Stimulated activated CD8-positive, alpha-beta memory T cell treated with anti-CD3 and anti-CD28 coated beads, Interleukin-4, amount 100 ng/mL, for 4 hours (primary cell): ENCODE data around the gene BMP7.
"Not testable (repeated sequence)": the region's sequence is repeated elsewhere in the genome, so short reads cannot be mapped to it uniquely, and the experiment has no call there.

Experiments used
- DNase-seq, 2 donors: peaks; one replicate each; pipeline ENCODE4 v3.0.0-alpha.2; 2020; ENCODE audit warnings: low read depth in 2 of 2, low spot score in 1 of 2

BMP7 gene

GRCh38 chr20:57288651-57289277 lies 22.3 kb upstream of the BMP7 start:
- DNase-seq = no peak

- DNase-seq = no peak
These were observed 21.5 kb upstream of the BMP7 start for GRCh38 chr20:57287901-57288300.

GRCh38 chr20:57287007-57287880 lies 20.8 kb upstream of the BMP7 start:
- no peak for DNase-seq

DNA sequence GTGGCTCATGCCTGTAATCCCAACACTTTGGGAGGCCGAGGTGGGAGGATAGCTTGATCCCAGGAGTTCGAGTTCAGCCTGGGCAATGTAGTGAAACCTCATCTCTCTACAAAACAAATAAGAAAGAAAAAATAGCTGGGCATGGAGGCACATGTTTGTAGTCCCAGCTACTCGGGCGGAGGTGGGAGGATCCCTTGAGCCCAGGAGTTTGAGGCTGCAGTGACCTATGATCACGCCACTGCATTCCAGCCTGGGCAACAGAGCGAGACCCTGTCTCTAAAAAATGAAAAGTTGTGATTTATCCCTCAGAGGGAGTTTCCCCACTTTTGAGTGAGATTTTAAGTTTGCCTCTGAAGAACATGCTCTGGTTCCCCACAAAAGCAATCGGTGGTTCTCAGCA lies 17.4 kb upstream of the BMP7 start:
- no peak for DNase-seq

DNA sequence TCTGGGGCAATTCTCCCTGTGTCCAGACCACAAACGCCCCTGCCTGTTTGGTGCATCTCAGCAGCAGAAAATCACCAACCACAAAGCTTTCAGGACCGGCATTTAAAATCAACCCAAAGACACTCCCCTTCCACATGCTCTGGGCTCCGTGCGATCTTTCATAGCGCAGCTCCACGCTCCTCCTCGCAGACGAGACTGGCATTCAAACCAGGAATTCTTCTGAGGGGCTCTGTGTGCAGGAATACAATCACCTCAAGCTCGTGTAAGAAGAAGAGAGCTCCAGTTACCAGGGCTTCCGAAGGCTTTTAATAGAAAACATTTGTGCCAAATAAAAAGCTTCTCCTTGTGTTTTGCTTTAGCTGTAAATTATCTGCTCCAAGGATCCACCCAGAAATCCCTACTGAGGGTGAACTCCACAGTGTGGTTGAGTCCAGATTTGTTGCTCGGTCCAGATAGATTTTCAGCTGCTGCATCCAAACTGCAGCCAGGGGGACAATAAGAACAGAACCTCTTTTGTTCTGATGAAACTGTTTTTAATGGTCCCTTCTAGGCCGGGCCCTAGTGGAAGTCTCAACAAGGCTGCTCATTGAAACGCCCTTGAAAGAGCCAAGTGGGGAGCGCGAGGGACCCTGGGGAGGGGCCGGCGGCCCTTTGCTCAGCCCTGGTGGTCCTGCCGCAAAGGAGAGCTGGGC lies 16.4 kb upstream of the BMP7 start:
- DNase-seq = no peak

DNA sequence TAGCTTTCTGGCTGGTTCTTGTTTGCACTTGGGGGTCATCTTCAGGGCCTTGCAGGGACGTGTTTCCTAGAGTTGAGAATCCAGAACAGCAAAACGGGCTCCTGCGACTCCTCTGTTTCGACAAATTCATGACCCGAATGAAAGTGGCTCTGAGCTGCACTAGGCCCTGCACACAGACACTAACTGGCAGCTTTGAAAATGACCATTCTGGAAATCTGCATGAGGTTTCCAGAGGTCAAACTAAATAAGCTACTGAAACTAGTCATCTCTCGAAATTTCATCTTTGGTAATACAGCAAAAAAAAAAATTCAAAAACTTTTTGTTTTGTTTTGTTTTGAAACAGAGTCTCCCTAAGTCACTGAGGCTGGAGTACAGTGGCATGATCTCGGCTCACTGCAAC lies 15.5 kb upstream of the BMP7 start:
- DNase-seq = no peak

GRCh38 chr20:57280221-57280620 lies 13.8 kb upstream of the BMP7 start:
- no peak for DNase-seq

- not testable (repeated sequence) for DNase-seq
These were observed 13.1 kb upstream of the BMP7 start for GRCh38 chr20:57279548-57279947.

GRCh38 chr20:57278457-57278856 lies 12.0 kb upstream of the BMP7 start:
- no peak for DNase-seq

DNA sequence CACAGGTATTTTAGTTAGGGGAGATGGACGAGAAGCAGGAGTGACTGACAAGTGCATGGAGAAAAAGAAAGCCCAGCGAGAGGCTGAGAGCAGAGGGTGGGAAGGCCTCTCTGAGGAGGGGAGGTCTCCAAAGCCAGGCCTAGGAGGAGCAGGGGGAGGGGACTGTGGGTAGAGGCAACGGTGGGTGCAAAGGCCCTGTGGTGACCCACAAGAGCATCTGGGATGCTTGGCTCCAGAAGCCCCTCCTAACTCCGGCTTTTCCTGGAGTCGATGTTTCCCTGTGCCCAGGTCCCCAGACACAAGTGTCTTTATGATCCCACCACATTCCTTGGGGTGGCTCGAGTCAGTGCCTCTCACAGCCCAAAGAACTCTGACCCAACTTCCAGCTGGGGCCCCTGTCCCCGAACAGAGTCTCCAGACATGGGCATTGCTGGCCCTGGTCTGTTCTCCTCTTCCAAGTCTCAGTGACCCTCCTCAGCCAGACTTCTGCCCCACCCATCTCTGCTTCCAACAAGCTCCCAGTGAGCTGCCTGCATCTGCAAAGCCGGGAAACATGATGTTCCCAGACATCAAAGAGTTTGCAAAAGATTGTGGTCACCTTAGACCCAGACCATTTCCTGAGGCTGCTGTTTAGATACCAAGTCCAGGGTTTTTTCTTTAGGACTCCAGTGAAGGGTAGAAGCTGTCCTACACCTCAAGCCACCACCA lies 11.1 kb upstream of the BMP7 start:
- no peak for DNase-seq

DNA sequence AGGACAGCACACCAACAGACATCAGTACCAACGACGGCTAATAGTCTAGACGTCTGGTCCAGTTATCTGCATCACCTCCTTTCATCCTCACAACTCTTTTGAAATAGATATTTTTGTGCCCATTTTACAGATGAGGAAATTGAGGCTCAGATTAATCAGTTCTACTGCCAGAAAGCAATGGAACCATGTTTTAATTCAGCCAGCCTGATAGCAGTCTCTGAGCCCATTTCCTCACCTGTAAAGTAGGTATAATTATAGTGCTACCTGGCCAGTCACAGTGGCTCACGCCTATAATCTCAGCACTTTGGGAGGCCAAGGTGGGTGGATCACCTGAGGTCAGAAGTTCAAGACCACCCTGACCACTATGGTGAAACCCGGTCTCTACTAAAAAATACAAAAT lies 9.8 kb upstream of the BMP7 start:
- DNase-seq = no peak

DNA sequence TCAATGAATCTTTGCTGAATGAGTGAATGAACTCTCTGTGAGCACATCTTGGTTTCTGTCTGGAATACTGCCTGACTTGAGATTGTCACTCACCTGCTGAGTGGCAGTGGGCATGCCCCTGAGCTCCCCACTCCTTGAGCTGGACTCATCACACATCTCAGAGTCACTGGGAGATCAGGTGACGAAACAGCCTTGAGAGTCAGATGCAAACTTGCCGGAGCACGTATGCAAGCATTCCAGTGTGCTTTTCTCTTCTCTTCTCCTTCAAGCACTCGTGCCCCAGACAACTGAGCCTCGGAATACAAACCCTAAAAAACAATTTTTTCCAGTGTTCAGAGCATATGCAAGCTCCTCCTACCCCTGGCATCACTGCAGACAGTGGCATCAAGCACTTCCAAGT lies 9.4 kb upstream of the BMP7 start:
- no peak for DNase-seq

- DNase-seq = no peak
These were observed 8.9 kb upstream of the BMP7 start for GRCh38 chr20:57275334-57275733.

DNA sequence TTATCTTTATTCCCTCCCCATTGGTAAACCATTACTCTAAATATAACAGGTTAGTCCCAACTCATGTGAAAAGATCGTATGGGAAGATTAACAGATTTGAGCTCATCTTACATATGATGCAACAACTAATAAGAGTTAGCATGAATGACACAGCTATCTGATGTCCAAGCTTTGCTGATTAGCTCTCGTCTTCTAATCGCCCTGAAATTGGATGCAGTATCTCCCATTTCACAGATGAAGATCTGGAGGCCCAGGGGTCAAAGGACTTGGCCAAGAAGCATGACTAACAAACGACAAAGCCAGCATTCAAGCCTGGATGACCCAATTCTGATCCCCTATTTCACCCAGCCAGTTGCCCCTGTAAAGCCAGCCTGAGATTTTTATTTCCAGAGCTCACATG lies 8.4 kb upstream of the BMP7 start:
- DNase-seq = no peak

DNA sequence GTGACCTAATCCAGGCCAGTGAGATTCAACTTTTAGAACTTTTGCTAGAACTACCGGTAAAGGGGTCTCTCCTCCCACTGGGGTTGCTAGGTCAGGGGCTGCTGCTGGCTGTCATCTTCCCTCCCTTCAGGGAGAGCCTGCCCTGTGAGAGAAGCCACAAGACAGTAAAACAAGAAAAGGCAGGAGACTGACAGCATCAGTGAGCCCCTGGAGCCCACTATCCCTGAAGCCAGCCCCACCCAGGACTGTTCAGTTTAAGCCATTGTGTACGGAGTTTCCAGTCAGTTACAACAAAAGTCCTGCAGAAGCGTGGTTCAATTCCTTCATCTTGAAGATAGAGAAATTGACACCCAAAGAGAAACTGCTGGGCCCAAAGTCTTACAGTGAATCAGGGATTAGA lies 7.9 kb upstream of the BMP7 start:
- no peak for DNase-seq

DNA sequence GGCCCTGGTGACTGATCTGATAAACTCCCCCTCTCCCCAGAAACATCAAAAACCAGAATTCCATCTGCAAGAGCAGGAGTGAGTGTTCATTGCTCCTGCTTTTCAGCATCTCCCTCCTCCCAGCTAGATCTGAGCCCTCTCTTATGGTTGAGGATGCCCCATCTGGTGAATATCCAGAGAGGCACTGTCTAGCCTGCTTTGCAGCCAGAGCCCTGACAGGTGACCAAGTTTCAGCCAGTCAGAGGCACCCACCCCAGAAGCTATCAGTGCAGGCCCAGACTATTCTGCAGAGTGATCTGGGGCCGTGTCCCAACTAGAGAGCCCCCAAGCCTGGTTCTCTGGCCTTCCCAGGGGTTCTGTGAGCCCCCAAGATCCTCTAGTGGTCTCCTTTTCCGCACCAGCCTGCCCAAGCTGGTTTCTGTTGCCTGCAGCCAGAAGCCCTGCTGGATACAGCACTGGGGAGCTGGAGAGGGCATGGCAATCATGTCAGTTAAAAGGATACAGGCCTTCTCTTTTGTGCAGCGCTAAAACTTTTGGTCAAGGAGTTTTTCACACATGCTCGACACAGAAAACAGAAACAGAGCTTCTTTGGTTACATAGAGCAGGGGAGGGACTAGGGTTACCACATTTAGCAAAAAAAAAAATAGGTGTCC lies 6.6 kb upstream of the BMP7 start:
- no peak for DNase-seq

DNA sequence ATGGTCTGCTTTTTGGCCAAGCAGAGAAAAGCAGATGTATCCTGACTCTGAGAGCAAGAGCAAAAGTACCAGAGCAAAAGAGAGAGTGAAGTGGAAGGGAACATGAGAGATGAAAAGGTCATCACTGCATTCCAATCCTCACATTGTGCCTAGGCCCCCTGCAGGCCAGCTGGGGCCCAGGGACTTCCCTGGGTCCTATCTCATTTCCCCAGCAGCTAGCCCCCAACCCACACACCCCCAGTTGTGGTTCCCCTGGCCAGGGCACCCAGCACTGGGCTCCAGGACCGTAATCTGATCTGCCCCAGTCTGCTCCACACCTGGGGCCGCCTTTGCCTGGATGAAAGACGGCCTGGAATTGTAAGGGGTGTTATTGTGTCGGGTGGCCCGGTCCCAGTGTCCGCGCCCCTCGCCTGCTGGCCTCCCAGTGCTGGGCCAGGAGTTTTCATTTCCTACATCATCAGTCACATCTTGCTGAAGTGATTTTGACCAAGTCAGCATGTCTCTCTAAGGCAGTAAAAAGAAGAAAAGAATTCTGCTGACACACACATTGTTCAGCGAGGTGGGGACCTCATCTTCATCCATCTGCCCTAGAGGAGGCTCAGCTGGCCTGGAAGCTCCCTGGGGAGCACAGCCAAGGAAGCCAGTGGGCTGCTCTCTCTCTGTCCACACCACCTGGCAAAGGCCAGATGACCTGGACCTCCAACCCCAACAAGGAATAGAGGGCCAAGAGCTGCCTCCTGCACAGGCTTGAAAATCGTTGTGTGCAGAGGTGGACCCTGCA lies 4.0 kb upstream of the BMP7 start:
- no peak for DNase-seq

DNA sequence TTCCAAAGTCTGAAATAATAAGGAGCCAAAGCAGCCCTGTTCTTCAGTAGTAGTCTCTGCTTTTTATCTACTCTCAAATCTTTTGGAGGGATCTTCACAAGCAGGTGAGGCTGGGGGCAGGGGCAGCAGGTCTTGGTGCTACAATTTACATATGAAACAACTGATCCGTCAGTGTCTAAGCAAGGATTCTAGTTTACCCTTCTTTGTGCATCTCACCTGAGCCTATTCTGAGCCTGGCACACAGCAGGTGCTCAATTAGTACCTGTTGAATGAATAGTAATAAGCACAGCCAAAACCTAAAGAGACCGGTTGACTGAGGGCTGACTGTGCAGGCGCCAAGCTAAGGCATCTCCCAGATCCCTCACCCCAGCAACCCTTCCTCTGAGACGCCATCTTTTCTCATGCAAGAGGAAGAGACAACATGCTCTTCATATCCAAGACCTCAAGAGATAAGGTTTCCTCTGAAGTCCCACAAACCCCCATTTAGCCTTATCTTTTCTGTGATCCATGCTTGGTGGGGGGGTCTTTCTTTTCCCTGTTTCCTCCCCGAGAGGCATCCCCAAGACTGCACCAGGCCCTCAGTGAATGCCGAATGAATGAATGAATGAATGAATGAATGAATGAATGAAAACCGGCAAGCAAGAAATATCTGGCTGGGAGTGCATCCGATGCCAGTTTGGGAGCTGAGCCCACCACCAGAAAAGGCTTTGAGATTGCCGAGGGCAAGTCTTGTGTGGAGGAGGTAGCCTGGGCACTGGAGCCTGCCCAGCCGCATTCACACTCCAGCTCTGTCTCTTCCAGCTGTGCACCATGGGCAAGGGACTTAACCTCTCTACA lies 2.9 kb upstream of the BMP7 start:
- DNase-seq = no peak

DNA sequence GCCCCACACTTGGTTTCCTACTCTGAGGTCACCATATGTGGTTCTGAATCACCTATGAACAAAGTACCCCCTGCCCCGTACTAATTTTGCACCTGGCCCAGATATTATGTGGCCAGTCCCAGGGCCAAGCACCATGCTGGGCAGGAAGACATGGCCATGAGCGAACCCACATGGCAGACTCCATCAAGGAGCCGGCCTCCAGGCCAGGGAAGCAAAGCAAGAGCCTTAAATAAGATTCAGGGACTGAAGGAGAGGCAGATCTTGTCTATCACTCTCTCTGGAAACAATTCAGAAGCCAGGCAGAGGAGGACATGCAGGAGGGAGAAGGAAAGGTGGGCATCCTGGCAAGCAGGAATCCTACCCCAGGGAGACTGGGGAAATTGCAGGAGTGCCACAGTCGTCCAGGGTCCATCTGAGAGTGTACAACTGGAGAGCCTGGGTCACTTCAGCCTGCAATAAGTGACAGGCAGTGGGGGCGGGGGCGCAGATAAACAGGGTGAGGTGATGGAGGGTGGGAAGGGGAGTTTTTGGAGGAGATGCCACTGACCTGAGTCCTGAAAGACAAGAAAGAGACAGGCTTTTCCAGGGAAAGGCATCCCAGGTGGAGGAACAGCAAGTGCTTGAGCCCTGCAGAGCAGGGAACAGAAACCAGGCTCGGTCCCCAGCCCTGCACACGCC lies 2.1 kb upstream of the BMP7 start:
- DNase-seq = no peak
